ENCODE data around the gene PHACTR1.
A peak's percentile ranks its signal among the peaks of the same experiment; 100 is the strongest.

Gene PHACTR1

DNA sequence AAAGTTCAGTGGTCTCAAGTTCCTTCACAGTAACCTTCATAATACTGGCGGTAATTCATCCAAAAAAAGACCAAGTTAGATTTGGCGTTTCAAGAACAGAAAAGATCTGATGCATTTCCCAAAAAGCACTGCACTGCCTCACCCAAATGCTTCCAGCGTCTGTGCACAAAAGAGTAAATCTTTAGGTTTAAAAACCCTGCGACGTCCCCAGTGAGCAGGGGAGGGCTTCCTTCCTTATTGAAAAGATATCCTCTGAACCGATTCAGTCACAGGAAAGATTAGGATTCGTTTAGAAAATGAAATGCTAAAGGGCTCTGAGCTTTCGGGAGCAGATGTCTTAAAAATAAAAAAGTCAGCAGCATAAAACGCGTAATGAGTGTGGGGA, 611.1 kb downstream of the PHACTR1 start:
- H3K9me3 ChIP-seq (ENCODE audit: control insufficient read depth in 5 of 5, low read length in 5 of 5) = no peaks in the 10 kb centered on the region
- no peaks in the 10 kb centered on the region for H3K27me3 ChIP-seq (ENCODE audit: control insufficient read depth in 5 of 5, insufficient read depth in 4 of 5, low read length in 5 of 5)
- H3K9ac ChIP-seq (ENCODE audit: low read length in 5 of 5) = peak overlapping the region; percentile 86 to 92 (median 88)
- H3K27ac ChIP-seq (ENCODE audit: low read depth, low read length) = peak overlapping the region; percentile 84
- H3K4me3 ChIP-seq (ENCODE audit: low read depth in 1 of 5, low read length in 5 of 5) = peak overlapping the region; percentile 89 to 96 (median 96)
- H3K36me3 ChIP-seq (ENCODE audit: control insufficient read depth in 5 of 5, insufficient read depth in 5 of 5, low read length in 5 of 5) = peaks cover 10 to 20% (median 16%) of the 10 kb centered on the region in 5 donors
- H3K4me1 ChIP-seq (ENCODE audit: control insufficient read depth in 5 of 5, insufficient read depth in 5 of 5, low read length in 5 of 5) = peaks cover 3 to 18% (median 13%) of the 10 kb centered on the region in 5 donors

DNA sequence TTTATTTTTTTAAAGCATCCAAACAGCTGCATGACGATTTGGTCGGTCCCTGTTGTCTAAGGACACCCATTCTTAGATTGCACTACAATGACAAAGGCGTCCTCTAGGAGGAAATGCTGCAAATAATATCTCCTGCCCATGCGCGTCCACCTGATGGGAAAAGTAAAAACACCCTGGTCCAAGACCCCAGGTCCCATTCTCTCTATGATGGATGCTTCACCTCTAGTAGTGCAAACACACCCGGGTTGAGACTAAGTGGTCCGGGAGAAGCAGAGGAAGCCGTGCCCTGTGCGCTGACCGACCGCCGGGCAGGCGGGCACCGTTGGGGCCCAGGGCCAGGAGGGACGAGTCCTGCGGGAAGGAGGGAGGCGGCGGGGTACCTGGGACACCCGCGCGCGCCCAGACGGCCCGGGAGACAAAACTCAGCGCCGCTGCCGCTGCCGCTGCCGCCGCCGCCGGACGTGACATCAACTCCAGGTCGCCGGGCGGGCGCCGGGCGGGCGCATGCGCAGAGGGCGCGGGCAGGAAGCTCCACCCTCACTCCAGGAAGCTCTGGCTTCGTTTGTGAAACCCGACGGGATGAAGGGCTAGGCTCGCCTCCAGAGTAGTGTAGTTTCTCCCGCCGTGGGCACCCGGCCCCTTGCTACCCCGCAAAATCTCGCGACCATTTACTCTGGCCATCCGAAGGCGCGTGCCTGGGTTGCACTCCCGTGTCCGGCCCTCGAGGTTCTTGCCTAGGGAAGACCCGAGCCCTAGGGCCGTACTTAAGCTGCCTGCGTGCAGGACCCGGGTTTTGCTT, 611.7 kb downstream of the PHACTR1 start, which contains the start of gene TBC1D7:
TSS of gene TBC1D7 (minus strand) at position 462 of the 799 bp plus-strand sequence. CDS start 1,639 bp downstream, outside the sequence.
- Histone ChIP-seq H3K27me3 (ENCODE audit: control insufficient read depth in 5 of 5, insufficient read depth in 4 of 5, low read length in 5 of 5) (no peaks in the 10 kb centered on the region), H3K27ac (ENCODE audit: low read depth, low read length) (peak within 1 kb of the TSS; percentile 84), H3K4me3 (ENCODE audit: low read depth in 1 of 5, low read length in 5 of 5) (peak within 1 kb of the TSS; percentile 89 to 96 (median 96)), H3K36me3 (ENCODE audit: control insufficient read depth in 5 of 5, insufficient read depth in 5 of 5, low read length in 5 of 5) (peaks cover 8 to 17% (median 15%) of the 10 kb centered on the region in 5 donors), H3K4me1 (ENCODE audit: control insufficient read depth in 5 of 5, insufficient read depth in 5 of 5, low read length in 5 of 5) (peaks cover 3 to 18% (median 13%) of the 10 kb centered on the region in 5 donors), H3K9me3 (ENCODE audit: control insufficient read depth in 5 of 5, low read length in 5 of 5) (no peaks in the 10 kb centered on the region), H3K9ac (ENCODE audit: low read length in 5 of 5) (peak within 1 kb of the TSS; percentile 86 to 92 (median 88))

DNA sequence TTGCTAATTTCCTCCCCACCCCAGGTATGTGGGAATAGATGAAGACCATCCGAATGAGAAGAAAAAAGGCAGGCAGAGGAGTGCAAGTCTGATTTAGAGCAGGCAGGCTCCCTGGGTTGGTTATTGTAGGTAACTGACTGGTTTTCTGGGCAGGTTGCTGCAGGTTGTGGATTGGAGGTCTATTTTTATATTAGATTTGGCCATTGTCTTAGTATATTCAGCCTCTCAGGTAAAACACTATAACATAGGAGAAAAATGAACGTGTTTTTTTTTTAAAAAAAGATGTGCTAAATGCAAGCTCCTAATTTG, 612.3 kb downstream of the PHACTR1 start:
- H3K4me3 ChIP-seq (ENCODE audit: low read depth in 1 of 5, low read length in 5 of 5) = peak overlapping the region; percentile 85 to 96 (median 89)
- H3K4me1 ChIP-seq (ENCODE audit: control insufficient read depth in 5 of 5, insufficient read depth in 5 of 5, low read length in 5 of 5) = peaks cover 3 to 18% (median 13%) of the 10 kb centered on the region in 5 donors
- H3K27me3 ChIP-seq (ENCODE audit: control insufficient read depth in 5 of 5, insufficient read depth in 4 of 5, low read length in 5 of 5) = no peaks in the 10 kb centered on the region
- peak overlapping the region; percentile 72 to 92 (median 88) for H3K9ac ChIP-seq (ENCODE audit: low read length in 5 of 5)
- peak overlapping the region; percentile 84 for H3K27ac ChIP-seq (ENCODE audit: low read depth, low read length)
- no peaks in the 10 kb centered on the region for H3K9me3 ChIP-seq (ENCODE audit: control insufficient read depth in 5 of 5, low read length in 5 of 5)
- H3K36me3 ChIP-seq (ENCODE audit: control insufficient read depth in 5 of 5, insufficient read depth in 5 of 5, low read length in 5 of 5) = peaks cover 3 to 12% (median 10%) of the 10 kb centered on the region in 5 donors

DNA sequence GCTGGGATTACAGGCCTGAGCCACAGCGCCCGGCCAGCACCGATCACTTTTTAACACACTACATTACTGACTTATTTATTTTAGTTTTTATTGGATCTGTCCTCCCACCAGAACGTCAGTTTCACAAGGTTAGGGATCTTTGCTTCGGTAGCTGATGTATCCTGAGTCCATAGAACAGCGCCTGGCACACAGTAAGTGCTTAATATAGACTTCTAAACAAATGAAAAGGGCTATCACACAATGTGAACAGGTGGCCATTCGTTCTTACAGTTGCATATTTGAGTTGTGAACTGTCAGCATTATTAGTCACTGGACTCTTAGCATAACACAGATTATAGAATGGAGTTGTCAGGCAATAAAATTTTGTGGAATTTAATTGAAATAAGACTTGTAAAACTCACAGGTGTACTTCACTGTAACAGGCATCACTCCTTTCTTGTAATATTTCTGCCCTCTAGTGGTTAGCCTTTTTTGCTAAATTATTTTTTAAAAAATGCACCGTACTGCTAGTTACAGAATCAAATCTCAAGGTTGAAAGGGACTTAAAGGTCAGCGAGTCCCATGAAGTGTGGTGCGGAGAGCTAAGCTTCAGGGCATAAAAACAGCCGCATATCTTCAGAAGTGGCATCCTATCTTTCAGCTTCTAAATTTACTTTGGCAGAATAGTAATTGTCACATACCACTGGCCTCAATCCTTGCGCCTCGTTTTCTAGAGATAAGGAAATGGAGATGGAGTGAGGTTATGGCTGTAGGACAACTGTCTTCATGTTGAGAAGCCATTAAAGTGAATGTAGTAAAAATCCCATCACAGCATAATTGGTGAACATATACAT, 615.2 kb downstream of the PHACTR1 start:
- Histone ChIP-seq H3K4me1 (ENCODE audit: control insufficient read depth in 5 of 5, insufficient read depth in 5 of 5, low read length in 5 of 5) (peaks cover 3 to 20% (median 15%) of the 10 kb centered on the region in 5 donors), H3K9me3 (ENCODE audit: control insufficient read depth in 5 of 5, low read length in 5 of 5) (no peaks in the 10 kb centered on the region), H3K4me3 (ENCODE audit: low read depth in 1 of 5, low read length in 5 of 5) (no peak overlapping the region), H3K9ac (ENCODE audit: low read length in 5 of 5) (no peak overlapping the region), H3K27ac (ENCODE audit: low read depth, low read length) (no peak overlapping the region), H3K36me3 (ENCODE audit: control insufficient read depth in 5 of 5, insufficient read depth in 5 of 5, low read length in 5 of 5) (no peaks in the 10 kb centered on the region), H3K27me3 (ENCODE audit: control insufficient read depth in 5 of 5, insufficient read depth in 4 of 5, low read length in 5 of 5) (no peaks in the 10 kb centered on the region)

DNA sequence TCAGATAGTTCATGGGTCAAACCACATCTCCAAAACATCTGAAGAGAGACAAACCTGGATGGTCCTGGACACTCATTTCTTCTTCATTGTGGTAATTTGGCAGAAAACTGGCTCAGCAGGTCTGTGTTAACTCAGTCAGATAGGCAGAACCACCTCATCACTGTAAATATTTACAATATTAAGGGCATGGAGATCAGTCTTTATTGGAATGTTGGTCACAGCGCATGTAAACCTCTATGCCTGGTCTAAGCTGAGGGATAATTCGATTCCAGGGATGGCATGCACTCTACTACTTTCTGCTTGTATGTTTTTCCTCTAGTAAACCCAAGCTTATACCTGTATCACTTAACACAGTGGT, 615.8 kb downstream of the PHACTR1 start:
- H3K27me3 ChIP-seq (ENCODE audit: control insufficient read depth in 5 of 5, insufficient read depth in 4 of 5, low read length in 5 of 5) = no peaks in the 10 kb centered on the region
- no peaks in the 10 kb centered on the region for H3K36me3 ChIP-seq (ENCODE audit: control insufficient read depth in 5 of 5, insufficient read depth in 5 of 5, low read length in 5 of 5)
- peaks cover 3 to 22% (median 15%) of the 10 kb centered on the region in 5 donors for H3K4me1 ChIP-seq (ENCODE audit: control insufficient read depth in 5 of 5, insufficient read depth in 5 of 5, low read length in 5 of 5)
- H3K9ac ChIP-seq (ENCODE audit: low read length in 5 of 5) = no peak overlapping the region
- no peaks in the 10 kb centered on the region for H3K9me3 ChIP-seq (ENCODE audit: control insufficient read depth in 5 of 5, low read length in 5 of 5)
- H3K27ac ChIP-seq (ENCODE audit: low read depth, low read length) = no peak overlapping the region
- H3K4me3 ChIP-seq (ENCODE audit: low read depth in 1 of 5, low read length in 5 of 5) = no peak overlapping the region

DNA sequence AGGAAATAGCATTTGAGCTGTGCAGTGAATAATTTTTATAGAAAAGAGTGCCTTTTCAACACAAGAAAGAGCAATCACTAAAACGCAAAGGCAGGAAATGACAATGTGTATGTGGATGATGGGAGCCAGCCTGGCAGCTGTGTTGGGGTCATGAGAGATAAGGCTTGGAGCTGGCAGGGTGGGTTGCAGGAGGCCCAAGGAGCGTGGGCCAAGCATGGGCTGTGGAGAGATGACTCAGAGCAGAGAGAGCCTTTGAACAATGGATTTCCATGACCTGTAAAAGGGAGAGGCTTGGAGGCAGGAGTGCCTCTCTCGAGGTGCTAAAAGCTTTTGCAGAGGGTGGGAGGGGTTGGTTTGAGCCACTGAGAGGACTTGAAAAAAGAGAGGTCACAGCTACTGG, 618.4 kb downstream of the PHACTR1 start:
- H3K9ac ChIP-seq (ENCODE audit: low read length in 5 of 5) = no peak overlapping the region
- H3K27me3 ChIP-seq (ENCODE audit: control insufficient read depth in 5 of 5, insufficient read depth in 4 of 5, low read length in 5 of 5) = no peaks in the 10 kb centered on the region
- no peak overlapping the region for H3K4me3 ChIP-seq (ENCODE audit: low read depth in 1 of 5, low read length in 5 of 5)
- H3K4me1 ChIP-seq (ENCODE audit: control insufficient read depth in 5 of 5, insufficient read depth in 5 of 5, low read length in 5 of 5) = peaks cover 0 to 5% (median 4%) of the 10 kb centered on the region in 5 donors
- no peaks in the 10 kb centered on the region for H3K36me3 ChIP-seq (ENCODE audit: control insufficient read depth in 5 of 5, insufficient read depth in 5 of 5, low read length in 5 of 5)
- no peaks in the 10 kb centered on the region for H3K9me3 ChIP-seq (ENCODE audit: control insufficient read depth in 5 of 5, low read length in 5 of 5)
- H3K27ac ChIP-seq (ENCODE audit: low read depth, low read length) = no peak overlapping the region

DNA sequence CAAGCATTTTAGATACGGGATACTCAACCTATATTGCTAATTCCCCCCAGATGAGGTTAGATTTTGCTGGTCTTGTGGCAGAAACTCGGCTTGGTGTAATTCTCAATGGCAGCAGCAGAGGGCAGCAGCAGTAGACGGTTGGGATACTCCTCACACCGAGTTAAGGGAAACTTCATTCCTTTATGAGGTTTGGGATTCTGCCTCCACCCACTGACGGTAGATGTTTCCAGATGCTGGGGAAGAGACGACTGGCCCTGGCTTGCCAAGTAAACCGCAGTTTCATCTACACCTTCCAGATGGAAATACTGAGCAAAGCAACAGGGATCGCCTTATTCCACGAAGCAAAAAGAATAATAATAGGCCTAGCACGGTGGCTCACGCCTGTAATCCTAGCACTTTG, 620.0 kb downstream of the PHACTR1 start:
- Histone ChIP-seq H3K36me3 (ENCODE audit: control insufficient read depth in 5 of 5, insufficient read depth in 5 of 5, low read length in 5 of 5) (no peaks in the 10 kb centered on the region), H3K4me3 (ENCODE audit: low read depth in 1 of 5, low read length in 5 of 5) (no peak overlapping the region), H3K4me1 (ENCODE audit: control insufficient read depth in 5 of 5, insufficient read depth in 5 of 5, low read length in 5 of 5) (peaks cover 0 to 10% (median 5%) of the 10 kb centered on the region in 5 donors), H3K27ac (ENCODE audit: low read depth, low read length) (no peak overlapping the region), H3K9me3 (ENCODE audit: control insufficient read depth in 5 of 5, low read length in 5 of 5) (peaks cover 0 to 5% (median 0%) of the 10 kb centered on the region in 5 donors), H3K27me3 (ENCODE audit: control insufficient read depth in 5 of 5, insufficient read depth in 4 of 5, low read length in 5 of 5) (no peaks in the 10 kb centered on the region), H3K9ac (ENCODE audit: low read length in 5 of 5) (no peak overlapping the region)

DNA sequence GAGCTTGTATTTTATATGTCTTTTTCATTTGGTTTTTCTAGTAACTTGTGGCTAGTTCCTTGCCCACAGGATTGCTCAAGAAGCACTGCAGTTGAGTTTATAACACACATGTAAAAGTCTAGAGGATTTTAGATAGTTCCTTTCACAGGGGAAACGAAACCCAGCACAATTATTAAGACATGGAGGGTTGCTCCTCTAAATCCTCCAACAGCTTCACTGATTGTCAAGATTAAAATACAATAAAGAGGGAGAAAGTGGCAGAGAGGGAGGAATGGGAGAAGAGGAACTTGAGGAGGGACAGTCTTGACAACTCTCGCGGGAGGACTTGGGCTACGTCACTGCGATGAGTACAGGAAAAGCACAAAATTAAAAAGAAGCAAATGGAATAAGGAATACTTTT, 621.5 kb downstream of the PHACTR1 start:
- H3K36me3 ChIP-seq (ENCODE audit: control insufficient read depth in 5 of 5, insufficient read depth in 5 of 5, low read length in 5 of 5) = no peaks in the 10 kb centered on the region
- H3K4me1 ChIP-seq (ENCODE audit: control insufficient read depth in 5 of 5, insufficient read depth in 5 of 5, low read length in 5 of 5) = peaks cover 0 to 10% (median 5%) of the 10 kb centered on the region in 5 donors
- H3K27me3 ChIP-seq (ENCODE audit: control insufficient read depth in 5 of 5, insufficient read depth in 4 of 5, low read length in 5 of 5) = no peaks in the 10 kb centered on the region
- H3K4me3 ChIP-seq (ENCODE audit: low read depth in 1 of 5, low read length in 5 of 5) = no peak overlapping the region
- peaks cover 0 to 13% (median 3%) of the 10 kb centered on the region in 5 donors for H3K9me3 ChIP-seq (ENCODE audit: control insufficient read depth in 5 of 5, low read length in 5 of 5)
- H3K9ac ChIP-seq (ENCODE audit: low read length in 5 of 5) = no peak overlapping the region
- H3K27ac ChIP-seq (ENCODE audit: low read depth, low read length) = no peak overlapping the region
